ENCODE data around the gene NHS.

The NHS gene

DNA sequence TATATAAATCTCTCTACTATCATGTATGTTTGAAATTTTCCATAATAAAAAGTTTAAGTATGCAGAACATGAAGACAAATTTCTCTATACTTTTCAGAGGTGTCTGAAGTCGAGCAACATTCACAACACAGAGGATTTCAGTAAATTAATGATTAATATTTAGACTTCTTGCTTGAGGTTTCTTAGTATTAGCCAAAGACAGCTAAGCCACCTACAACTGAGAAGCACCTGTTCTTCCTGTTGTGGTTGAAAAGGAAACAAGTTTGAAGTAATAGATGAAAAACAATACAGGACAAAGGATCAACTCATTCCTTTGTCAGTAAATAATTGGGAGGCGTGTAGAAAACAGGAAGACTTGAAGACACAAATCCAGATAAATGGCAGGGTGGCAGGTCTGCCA lies 383.4 kb downstream of the NHS start:
- in situ Hi-C loops (cut with MboI; ENCODE audit: low sequenced_read_pairs), result no loop called here

- in situ Hi-C loops (cut with MboI; ENCODE audit: low sequenced_read_pairs), result no loop called here
These were observed 385.0 kb downstream of the NHS start for GRCh38 chrX:17759990-17760389.

GRCh38 chrX:17767734-17768133 lies 392.7 kb downstream of the NHS start:
- in situ Hi-C loops (cut with MboI; ENCODE audit: low sequenced_read_pairs), result no loop called here

GRCh38 chrX:17768997-17769396 lies 394.0 kb downstream of the NHS start:
- in situ Hi-C loops (cut with MboI; ENCODE audit: low sequenced_read_pairs), result no loop called here

DNA sequence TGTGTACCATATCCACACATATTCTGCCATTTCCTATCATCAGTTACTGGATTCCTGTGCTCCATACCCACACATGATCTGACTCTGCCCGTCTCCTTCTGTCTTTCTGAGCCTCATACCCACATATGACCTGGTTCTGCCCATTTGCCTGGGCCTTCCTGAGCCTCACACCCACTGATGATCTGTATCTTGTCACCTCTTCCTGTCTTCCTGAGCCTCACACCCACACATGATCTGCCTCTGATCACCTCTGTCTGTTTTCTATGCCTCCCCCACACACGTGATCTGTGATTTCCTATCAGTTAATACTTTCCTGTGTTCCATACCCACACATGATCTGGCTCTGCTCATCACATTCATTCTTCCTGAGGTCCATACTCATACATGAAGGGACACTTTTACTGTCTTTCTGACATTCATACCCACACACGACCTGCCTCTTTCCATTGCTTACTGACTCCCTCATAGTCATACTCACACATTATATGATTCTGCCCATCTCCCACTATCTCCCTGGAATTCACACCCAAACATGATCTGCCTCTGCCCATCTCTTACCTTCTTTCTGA lies 394.8 kb downstream of the NHS start:
- in situ Hi-C loops (cut with MboI; ENCODE audit: low sequenced_read_pairs), result no loop called here

GRCh38 chrX:17773221-17773876 lies 398.3 kb downstream of the NHS start:
- in situ Hi-C loops (cut with MboI; ENCODE audit: low sequenced_read_pairs), result no loop called here

GRCh38 chrX:17774053-17774452 lies 399.1 kb downstream of the NHS start:
- in situ Hi-C loops (cut with MboI; ENCODE audit: low sequenced_read_pairs), result no loop called here

DNA sequence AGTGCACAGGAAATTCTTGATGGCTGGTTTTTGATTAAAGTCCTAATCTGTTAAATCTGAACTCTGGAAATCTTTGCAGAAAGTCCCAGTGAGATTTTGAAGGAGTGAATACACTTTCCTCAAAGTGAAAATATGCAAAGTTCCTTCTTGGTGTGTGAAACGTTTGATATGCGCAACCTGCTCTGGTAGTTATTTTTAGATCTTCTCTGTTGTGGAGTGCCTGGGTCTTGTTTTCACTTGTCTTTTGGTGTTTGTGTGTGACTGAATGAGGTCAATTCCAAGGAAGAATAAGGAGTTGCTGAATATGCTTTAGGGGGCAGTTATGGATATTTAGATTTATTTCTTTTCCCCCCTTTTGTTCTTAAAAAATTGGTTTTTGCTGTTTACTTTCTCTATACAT lies 404.0 kb downstream of the NHS start:
- in situ Hi-C loops (cut with MboI; ENCODE audit: low sequenced_read_pairs), result loop anchor here (25.0 kb wide), 1 partner anchor 608 kb away; no protein-coding TSS in a partner anchor

GRCh38 chrX:17779434-17779833 lies 404.4 kb downstream of the NHS start:
- in situ Hi-C loops (cut with MboI; ENCODE audit: low sequenced_read_pairs), result loop anchor here (25.0 kb wide), 1 partner anchor 608 kb away; no protein-coding TSS in a partner anchor
